K562 (cell line): ENCODE measurements around the gene IL6R. TPM values are rescaled to one million over a fixed set of nuclear protein-coding genes. Genes with fewer than 3 reads are reported as not detected.

Experiments used
- ATAC-seq: fragments of 200-7000 bp; cut with Tn5 transposase; 3 replicates; pipeline ENCODE4 v1.9.1; 2020; ENCODE audit warnings: moderate library complexity
- BruUV-seq: library from RNA; stranded (reverse); fragments of 400-500 nt; replicated peaks from 2 replicates; lab custom pipeline; 2021; lab: Mats Ljungman, UMichigan
- CTCF ChIA-PET: fragments of 300-600 bp; formaldehyde crosslinking; extraction: SDS; loops from one replicate; lab custom pipeline; 2021; ENCODE audit warnings: low intra/inter-chr PET ratio; lab: Yijun Ruan, JAX
- POLR2A ChIA-PET: fragments of 300-600, 350-650 bp; sonication (Branson Sonifier 250); formaldehyde crosslinking; extraction: SDS; loops from one replicate; lab custom pipeline; 2021; ENCODE audit warnings: antibody characterized with exemption, inconsistent platforms; lab: Yijun Ruan, JAX
- DNase-seq, 4 experiments: peaks; one replicate each; pipeline versions ENCODE4 v3.0.0 to v3.0.0-alpha.2; 2011 to 2018; ENCODE audit warnings: low spot score in 3 of 4, mixed read lengths in 3 of 4; ENCODE audit errors: extremely low read depth in 1 of 4
- FAIRE-seq: peaks from 2 replicates; lab custom pipeline; 2011; peaks lifted over from hg19 to GRCh38; lab: Jason Lieb, UNC
- H2AFZ ChIP-seq: 2 replicates; pipeline ENCODE4 v1.6.0; 2011; ENCODE audit warnings: low read depth, low read length, control low read depth, inconsistent platforms
- H3K27ac ChIP-seq: fragments of 200-600 bp; 3 replicates; pipeline ENCODE4 v1.8.0; 2011; ENCODE audit warnings: low read depth, mild to moderate bottlenecking, control low read depth, inconsistent platforms, low read length, moderate library complexity, mixed read lengths; ENCODE audit errors: extremely low read depth
- H3K27me3 ChIP-seq, 2 experiments: fragments of 300-600 bp in 1 of 2; 2 replicates in 1 of 2; 3 replicates in 1 of 2; pipeline versions ENCODE4 v1.6.0 to v1.8.0; 2011; ENCODE audit warnings: inconsistent platforms in 2 of 2, low read length in 2 of 2, mild to moderate bottlenecking in 1 of 2, mixed read lengths in 1 of 2, moderate library complexity in 1 of 2; ENCODE audit not compliant: control insufficient read depth in 2 of 2, insufficient read depth in 2 of 2
- H3K36me3 ChIP-seq: fragments of 300-600 bp; 3 replicates; pipeline ENCODE4 v1.8.0; 2011; ENCODE audit warnings: mild to moderate bottlenecking, low read length, inconsistent platforms; ENCODE audit not compliant: control insufficient read depth, insufficient read depth
- H3K4me1 ChIP-seq, 2 experiments: fragments of 200-600 bp in 1 of 2; replicated peaks in 1 of 2; 2 replicates in 1 of 2; 3 replicates in 1 of 2; pipeline versions ENCODE4 v1.5.1 to v1.8.0; 2011; ENCODE audit warnings: inconsistent platforms in 2 of 2, low read length in 2 of 2, mild to moderate bottlenecking in 1 of 2, mixed read lengths in 1 of 2, moderate library complexity in 1 of 2; ENCODE audit not compliant: control insufficient read depth in 2 of 2, insufficient read depth in 2 of 2
- H3K4me2 ChIP-seq: 2 replicates; pipeline ENCODE4 v1.6.1; 2011; ENCODE audit warnings: low read length, control low read depth, inconsistent platforms, mixed read lengths; ENCODE audit not compliant: insufficient read depth
- H3K4me3 ChIP-seq: fragments of 200-600 bp; sonication (generic), shearing (Covaris generic); 2 replicates; pipeline ENCODE4 v1.5.1; 2016; ENCODE audit warnings: control low read depth, inconsistent platforms
- H3K79me2 ChIP-seq: fragments of 200-600 bp; 3 replicates; pipeline ENCODE4 v1.8.0; 2011; ENCODE audit warnings: low read length, inconsistent platforms; ENCODE audit not compliant: control insufficient read depth, insufficient read depth
- H3K9ac ChIP-seq, 2 experiments: 2 replicates each; pipeline versions ENCODE4 v1.6.0 to v1.6.1; 2011; ENCODE audit warnings: low read depth in 2 of 2, low read length in 2 of 2, control low read depth in 1 of 2, inconsistent platforms in 1 of 2, mild to moderate bottlenecking in 1 of 2, mixed read lengths in 1 of 2; ENCODE audit not compliant: insufficient read depth in 1 of 2
- H3K9me1 ChIP-seq: one replicate; pipeline ENCODE4 v1.6.0; 2011; ENCODE audit warnings: inconsistent platforms, mild to moderate bottlenecking, low read length, moderate library complexity; ENCODE audit not compliant: control insufficient read depth, insufficient read depth
- H3K9me3 ChIP-seq: replicated peaks from 2 replicates; pipeline ENCODE4 v1.5.1; 2011; ENCODE audit warnings: low read depth, low read length, inconsistent platforms; ENCODE audit not compliant: control insufficient read depth, insufficient read depth
- H4K20me1 ChIP-seq: replicated peaks from 2 replicates; pipeline ENCODE4 v1.6.1; 2011; ENCODE audit warnings: low read length, inconsistent platforms, mixed read lengths; ENCODE audit not compliant: control insufficient read depth, insufficient read depth
- CBFA2T2 ChIP-seq: fragments of 450-650 bp; conservative IDR thresholded peaks from 2 replicates; pipeline ENCODE4 v1.6.1; 2017; ENCODE audit warnings: mild to moderate bottlenecking
- CBFA2T3 ChIP-seq: fragments of 450-650 bp; IDR thresholded peaks from 2 replicates; pipeline ENCODE4 v1.6.1; 2017
- FOXK1 ChIP-seq: sonication (generic); formaldehyde crosslinking; IDR thresholded peaks from 2 replicates; pipeline ENCODE4 v1.8.0; 2022; ENCODE audit warnings: missing genetic modification reagents, mild to moderate bottlenecking, borderline replicate concordance
- GTF2A2 ChIP-seq: IDR thresholded peaks from 2 replicates; pipeline ENCODE4 v1.6.1; 2016; ENCODE audit warnings: mild to moderate bottlenecking, missing genetic modification characterization, missing compliant biosample characterization
- JUN ChIP-seq, 2 experiments: sonication (generic) in 1 of 2; formaldehyde crosslinking in 1 of 2; IDR thresholded peaks; 2 replicates each; pipeline versions ENCODE4 v1.6.1 to v1.8.0; 2012 to 2022; ENCODE audit warnings: borderline replicate concordance in 2 of 2, mild to moderate bottlenecking in 2 of 2, improper control_type of control experiment in 1 of 2, low read depth in 1 of 2, low read length in 1 of 2, missing genetic modification reagents in 1 of 2
- KLF16 ChIP-seq: IDR thresholded peaks from 2 replicates; pipeline ENCODE4 v1.6.1; 2016; ENCODE audit warnings: antibody characterized with exemption
- MEIS2 ChIP-seq: fragments of 450-650 bp; IDR thresholded peaks from 2 replicates; pipeline ENCODE4 v1.6.1; 2014; ENCODE audit warnings: mild to moderate bottlenecking; ENCODE audit not compliant: partially characterized antibody
- MTA2 ChIP-seq: fragments of 450-650 bp; IDR thresholded peaks from 2 replicates; pipeline ENCODE4 v1.6.1; 2016; ENCODE audit warnings: low read depth
- NFIC ChIP-seq: fragments of 450-650 bp; IDR thresholded peaks from 2 replicates; pipeline ENCODE4 v1.6.1; 2017; ENCODE audit warnings: mild to moderate bottlenecking, inconsistent platforms
- SMARCB1 ChIP-seq: IDR thresholded peaks from 2 replicates; pipeline ENCODE4 v1.6.1; 2011; ENCODE audit warnings: improper control_type of control experiment, low read depth; ENCODE audit not compliant: insufficient read length
- TCF15 ChIP-seq: fragments of 250-450 bp; sonication (Bioruptor Pico); IDR thresholded peaks from 2 replicates; pipeline ENCODE4 v1.8.0; 2022; ENCODE audit warnings: moderate library complexity, mild to moderate bottlenecking, inconsistent platforms
- TFE3 ChIP-seq: fragments of 450-650 bp; formaldehyde crosslinking; IDR thresholded peaks from 2 replicates; pipeline ENCODE4 v1.4.0; 2020; ENCODE audit warnings: mild to moderate bottlenecking, mixed read lengths
- TOE1 ChIP-seq, 2 experiments: fragments of 450-650 bp in 1 of 2; sonication (generic) in 1 of 2; formaldehyde crosslinking in 1 of 2; IDR thresholded peaks; 2 replicates each; pipeline versions ENCODE4 v1.7.1 to v1.8.0; 2016 to 2022; ENCODE audit warnings: borderline replicate concordance in 2 of 2, mild to moderate bottlenecking in 2 of 2, antibody characterized with exemption in 1 of 2, inconsistent platforms in 1 of 2, low read depth in 1 of 2, missing genetic modification reagents in 1 of 2, moderate library complexity in 1 of 2
- ZNF184 ChIP-seq: sonication (generic); formaldehyde crosslinking; IDR thresholded peaks from 2 replicates; pipeline ENCODE4 v1.5.0; 2020; ENCODE audit warnings: missing genetic modification reagents
- ZNF551 ChIP-seq: fragments of 250-450 bp; sonication (Bioruptor Pico); IDR thresholded peaks from 2 replicates; pipeline ENCODE4 v1.5.0; 2021; ENCODE audit warnings: mild to moderate bottlenecking, moderate library complexity
- ZNF589 ChIP-seq: fragments of 200-800 bp; sonication (Bioruptor generic); IDR thresholded peaks from 2 replicates; pipeline ENCODE4 v1.6.1; 2016; ENCODE audit warnings: low read depth, missing genetic modification characterization, missing compliant biosample characterization
- ZNF655 ChIP-seq: fragments of 250-450 bp; sonication (Bioruptor Pico); IDR thresholded peaks from 2 replicates; pipeline ENCODE4 v1.5.0; 2021
- ZNF830 ChIP-seq: fragments of 250-450 bp; sonication (Bioruptor Pico); IDR thresholded peaks from 2 replicates; pipeline ENCODE4 v1.5.0; 2021; ENCODE audit warnings: mild to moderate bottlenecking
- ZSCAN29 ChIP-seq: fragments of 450-650 bp; IDR thresholded peaks from 2 replicates; pipeline ENCODE4 v1.6.1; 2017
- whole genome bisulfite sequencing: fragments of 100-300 bp; shearing (Covaris generic); methylation state at CpG from one replicate; pipeline ENCODE4 v1.1.6; 2016; ENCODE audit warnings: low coverage, mixed read lengths; ENCODE audit not compliant: insufficient coverage; ENCODE audit errors: missing lambda C conversion rate; 5-methylcytosine and 5-hydroxymethylcytosine counted together
- in situ Hi-C: fragments of 300-500 bp; cut with MboI; formaldehyde crosslinking; loops from 4 replicates; pipeline ENCODE4 v1.15.0; 2018; ENCODE audit warnings: inconsistent platforms, mixed read lengths
- intact Hi-C: fragments of 100-400 bp; cut with micrococcal nuclease; formaldehyde crosslinking; loops from 2 replicates; pipeline ENCODE4 v1.14.2; 2022
- polyA plus RNA-seq, 8 experiments: library from polyadenylated mRNA; depleted of rRNA in 4 of 8; stranded (reverse) in 5 of 8; unstranded in 3 of 8; fragments of >200 nt; fragmentation: Nextera tagmentation in 2 of 8; fragmentation: Illumina TruSeq in 1 of 8; extraction: Ambion mirVana in 2 of 8; extraction: Trizol in 1 of 8; gene quantifications; 2 replicates each; pipeline versions ENCODE4 v1.2.1 to v1.2.3, GENCODE V29; 2011 to 2014; ENCODE audit warnings: inconsistent platforms in 1 of 8, missing spikeins in 1 of 8
- total RNA-seq, 7 experiments: library from RNA; depleted of rRNA in 6 of 7; stranded (reverse); fragments of >200 nt in 6 of 7; fragmentation: Illumina TruSeq in 2 of 7; extraction: Trizol in 2 of 7; gene quantifications; 2 replicates each; pipeline versions ENCODE4 v1.2.1 to v1.2.3, GENCODE V29; 2011 to 2021; ENCODE audit warnings: low replicate concordance in 1 of 7

IL6R gene
- total and polyA plus RNA-seq, 9 of the 15 experiments (the other 6 are each of a cell fraction or from before 2014, with no cell fraction given) = 0.05 to 1.1 (median 0.11) TPM; not detected in 2

- Histone ChIP-seq H3K4me3 (no peak overlapping the region), H3K36me3 (no peaks in the 10 kb centered on the region), H3K9ac (no peak overlapping the region), H3K9me1 (no peaks in the 10 kb centered on the region), H3K27me3 (no peaks in the 10 kb centered on the region), H3K79me2 (no peaks in the 10 kb centered on the region), H3K4me2 (peak overlapping the region; percentile 40; the same call in 1 of the 2 replicates), H3K4me1 (peaks cover 7 to 20% of the 10 kb centered on the region in 2 experiments; a peak in 4 of 5 replicates), H4K20me1 (no peaks in the 10 kb centered on the region), H2AFZ (no peak overlapping the region), H3K9me3 (no peaks in the 10 kb centered on the region), H3K27ac (no peak overlapping the region)
- in situ Hi-C loops (no loop called here), intact Hi-C loops (loop anchor here (10.0 kb wide), 2 partner anchors 186 to 266 kb away; partner anchors contain the start of genes HAX1 and TPM3)
- FAIRE-seq (peak; percentile 26), DNase-seq (peak in 1 of 4 experiments; percentile 68), ATAC-seq (peak; percentile 33; the same call in 1 of the 3 replicates)
- WGBS = 4% methylated on average over 15 of the region's 15 CpGs
- BruUV-seq = no TSS peak
- ChIA-PET CTCF (no interaction called here), POLR2A (interaction anchor here (0.6 to 1.1 kb wide), 2 partner anchors 10 to 150 kb away, joined by 3 read pairs; no protein-coding TSS in a partner anchor)
- TF ChIP-seq ZSCAN29 (no peak), TOE1 (IDR thresholded peaks at IDR 0.05; ENCODE audit: borderline replicate concordance) (peak; percentile 58; the same call in 1 of the 2 replicates), TOE1 (CRISPR knock-in tag; IDR thresholded peaks at IDR 0.05; ENCODE audit: borderline replicate concordance, low read depth) (no peak), MTA2 (peak; percentile 26; the same call in 1 of the 2 replicates), CBFA2T2 (peak; percentile 84), CBFA2T3 (peak; percentile 89), MEIS2 (peak; percentile 30), ZNF830 (CRISPR knock-in tag) (no peak), JUN (IDR thresholded peaks at IDR 0.05; ENCODE audit: borderline replicate concordance, low read depth, low read length) (no peak), JUN (CRISPR knock-in tag; IDR thresholded peaks at IDR 0.05; ENCODE audit: borderline replicate concordance) (no peak), FOXK1 (CRISPR knock-in tag) (no peak), TCF15 (CRISPR knock-in tag) (no peak), SMARCB1 (no peak), KLF16 (peak; percentile 61; the same call in 1 of the 2 replicates), ZNF655 (CRISPR knock-in tag) (no peak), NFIC (peak; percentile 37; the same call in 1 of the 2 replicates), TFE3 (peak; percentile 71), GTF2A2 (tag) (no peak), ZNF589 (no peak), ZNF184 (CRISPR knock-in tag) (no peak), ZNF551 (CRISPR knock-in tag) (no peak)
These were observed 55.6 kb downstream of the IL6R start for GRCh38 chr1:154460695-154461260.
